T1000 (cell line): ENCODE data around the gene MLIP.

Experiments used
- DNase-seq: peaks from one replicate; lab custom pipeline; 2025; ENCODE audit warnings: mixed read lengths; lab: John Stamatoyannopoulos, UW

Gene MLIP

DNA sequence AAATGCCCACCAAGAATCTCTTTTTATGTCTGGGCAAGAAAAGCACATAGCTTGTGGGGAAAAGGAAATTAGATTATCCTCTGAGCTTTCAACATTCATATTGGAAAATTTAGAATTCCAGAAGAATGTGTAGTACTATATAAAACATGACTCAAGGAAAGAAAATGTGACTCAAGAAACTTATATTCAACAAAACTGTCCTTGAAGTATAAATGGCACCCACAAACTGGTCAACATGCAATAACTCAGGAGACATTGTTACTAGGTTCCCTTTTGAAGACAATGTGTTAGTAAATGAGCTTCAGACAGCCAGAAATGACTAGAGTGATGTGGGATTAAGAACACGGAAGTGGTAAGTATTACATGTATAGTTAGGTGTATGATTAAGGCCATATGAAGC, 170.9 kb downstream of the MLIP start:
- no peak for DNase-seq

DNA sequence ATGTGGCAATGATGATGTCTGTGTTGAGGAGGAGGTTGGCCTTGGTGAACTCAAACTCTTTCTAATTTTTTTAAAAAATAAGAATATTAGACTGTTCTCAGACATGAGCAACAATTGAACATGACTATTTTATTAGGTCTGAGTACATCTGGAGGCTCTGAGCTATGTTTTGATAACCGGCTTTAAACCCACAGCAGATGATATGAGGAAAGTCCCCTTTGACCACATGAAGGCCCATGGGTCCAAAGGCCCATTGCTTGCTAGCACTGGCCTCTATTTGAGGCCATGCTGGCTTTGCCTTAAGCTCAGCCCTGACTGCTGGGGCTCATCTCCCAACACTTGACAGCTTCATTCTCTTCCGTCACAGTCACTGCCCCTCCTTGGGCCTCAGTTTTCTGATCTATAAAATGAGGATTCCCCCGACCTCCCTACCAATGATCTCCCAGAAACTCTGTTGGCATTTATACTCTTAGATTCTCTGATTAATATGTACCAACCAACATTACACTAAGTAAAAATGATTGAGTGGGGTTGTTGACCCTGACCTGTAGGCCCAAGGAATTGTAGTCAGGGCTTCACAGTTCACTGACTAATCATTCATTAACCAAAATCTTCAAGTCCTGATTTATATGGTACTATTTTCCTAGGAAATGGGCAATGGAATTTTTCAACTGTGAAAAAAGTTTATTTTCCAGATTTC, 173.1 kb downstream of the MLIP start:
- DNase-seq, result no peak

DNA sequence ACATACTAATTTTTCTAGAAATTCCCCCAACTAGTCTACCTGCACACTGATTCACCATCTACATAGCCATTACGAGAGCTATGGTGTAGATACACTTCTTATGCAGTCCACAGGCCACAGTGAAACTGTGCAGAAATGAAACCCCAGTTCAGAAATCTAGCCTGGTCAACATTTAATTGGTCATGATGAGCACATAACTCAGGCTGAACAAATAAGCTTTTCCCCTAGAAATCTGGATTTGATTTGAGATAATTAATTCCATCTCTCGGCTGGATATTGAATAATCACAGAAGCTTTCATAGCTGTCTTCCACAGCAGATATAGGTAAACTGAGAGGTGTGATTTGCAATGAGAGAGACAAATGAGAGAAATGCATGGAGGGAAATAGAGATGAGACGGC, 174.4 kb downstream of the MLIP start:
- no peak for DNase-seq

DNA sequence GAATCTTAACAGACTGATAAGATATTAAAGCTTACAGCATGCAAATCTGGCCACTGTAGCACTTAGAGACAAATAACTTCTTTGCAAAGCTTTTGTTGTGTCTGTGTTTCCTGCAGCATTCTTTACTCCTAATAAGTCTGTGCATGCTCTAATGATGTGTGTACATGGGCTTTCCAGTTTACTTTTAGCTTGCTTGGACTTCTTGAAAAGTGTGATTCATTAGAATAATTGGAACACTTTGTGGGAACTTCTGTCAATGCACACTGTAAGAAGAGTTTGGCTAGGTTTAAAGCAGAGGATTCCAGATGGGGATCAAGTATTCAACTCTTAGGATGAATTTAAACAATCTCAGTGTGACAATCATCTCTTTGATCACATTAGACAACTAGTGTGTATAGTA, 174.9 kb downstream of the MLIP start:
- no peak for DNase-seq

- DNase-seq, result no peak
Measured at GRCh38 chr6:54288474-54288873, 177.2 kb downstream of the MLIP start.

GRCh38 chr6:54289426-54289825, 178.2 kb downstream of the MLIP start:
- DNase-seq, result no peak

DNA sequence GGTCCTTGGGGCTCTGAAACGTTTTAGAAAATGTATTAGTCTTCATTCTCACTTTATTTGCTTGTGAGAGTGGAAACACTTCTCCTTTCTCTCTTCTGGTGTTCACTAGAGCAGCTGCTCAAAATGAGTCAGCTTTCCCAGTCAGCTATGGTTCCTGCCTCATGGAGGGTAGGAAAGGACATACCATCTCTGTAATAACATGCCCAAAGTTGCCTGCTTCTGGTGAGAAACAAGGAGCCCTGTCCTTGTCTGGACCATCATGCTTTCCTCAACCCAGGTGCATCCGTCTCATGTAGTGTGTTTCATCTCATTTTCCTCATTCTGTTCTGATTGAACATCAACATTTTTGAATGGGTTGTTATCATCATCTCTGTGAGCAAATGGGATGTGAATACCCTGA, 179.9 kb downstream of the MLIP start:
- DNase-seq, result no peak

DNA sequence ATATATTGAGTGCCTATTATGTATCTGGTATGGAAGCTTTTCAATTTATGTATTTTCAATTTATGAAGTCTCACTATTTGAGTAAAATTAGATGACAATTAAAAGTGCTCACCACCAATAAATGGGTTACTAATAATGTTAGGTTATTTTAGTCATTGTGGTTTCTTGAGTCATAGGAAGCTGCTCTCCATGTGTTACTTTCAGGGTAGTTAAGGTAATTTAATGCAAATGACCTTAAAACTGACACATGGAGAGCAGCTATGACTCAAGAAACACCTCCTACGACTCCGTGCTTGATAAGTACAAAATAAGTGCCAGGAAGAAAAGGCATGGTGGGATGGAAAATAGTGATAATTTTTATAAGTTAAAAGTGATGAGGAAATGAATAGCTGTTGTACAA, 180.5 kb downstream of the MLIP start:
- DNase-seq, result no peak

GRCh38 chr6:54294965-54295532, 183.8 kb downstream of the MLIP start:
- no peak for DNase-seq

DNA sequence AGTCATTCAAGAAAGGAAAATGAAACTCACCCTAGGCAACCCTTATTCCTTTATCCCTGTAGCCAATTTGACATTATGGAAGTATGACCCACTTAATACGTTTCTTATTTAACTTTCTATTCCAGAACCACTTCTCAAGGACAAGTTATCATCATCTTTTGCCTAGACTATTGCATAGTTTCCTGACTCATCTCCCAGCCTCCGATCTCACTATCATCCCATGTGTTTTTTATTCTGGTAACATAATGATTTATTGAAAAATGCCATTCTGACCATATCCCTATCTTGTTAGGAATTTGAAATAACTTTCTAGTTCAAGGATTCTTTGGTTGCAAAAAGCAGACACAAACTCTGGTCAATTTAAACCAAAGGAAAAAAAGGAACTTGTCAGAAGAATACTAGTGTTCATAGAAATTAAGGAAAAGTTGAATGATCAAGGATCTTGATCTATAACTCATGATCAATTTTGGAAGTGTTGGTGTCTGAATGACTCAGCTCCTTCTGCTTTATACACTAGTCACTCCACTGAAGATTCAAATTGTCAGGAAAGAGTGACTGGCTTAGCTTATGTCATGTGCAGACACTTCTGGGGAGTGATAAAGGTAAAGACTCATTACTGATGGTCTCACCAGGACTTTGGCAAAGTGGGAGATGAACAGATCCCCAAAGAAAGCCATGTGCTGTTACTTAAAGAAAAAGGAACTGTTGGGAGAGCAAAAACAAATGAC, 188.5 kb downstream of the MLIP start:
- no peak for DNase-seq

- no peak for DNase-seq
Measured at GRCh38 chr6:54301770-54302169, 190.5 kb downstream of the MLIP start.

GRCh38 chr6:54307439-54307910, 196.2 kb downstream of the MLIP start:
- DNase-seq, result no peak

GRCh38 chr6:54308289-54308985, 197.2 kb downstream of the MLIP start, which contains the start of gene TINAG:
TINAG (plus strand) TSS chr6:54308441; CDS start chr6:54308551, 110 bp downstream.
- DNase-seq, result no peak

- DNase-seq, result no peak
Measured at GRCh38 chr6:54308986-54309315, 197.7 kb downstream of the MLIP start.

DNA sequence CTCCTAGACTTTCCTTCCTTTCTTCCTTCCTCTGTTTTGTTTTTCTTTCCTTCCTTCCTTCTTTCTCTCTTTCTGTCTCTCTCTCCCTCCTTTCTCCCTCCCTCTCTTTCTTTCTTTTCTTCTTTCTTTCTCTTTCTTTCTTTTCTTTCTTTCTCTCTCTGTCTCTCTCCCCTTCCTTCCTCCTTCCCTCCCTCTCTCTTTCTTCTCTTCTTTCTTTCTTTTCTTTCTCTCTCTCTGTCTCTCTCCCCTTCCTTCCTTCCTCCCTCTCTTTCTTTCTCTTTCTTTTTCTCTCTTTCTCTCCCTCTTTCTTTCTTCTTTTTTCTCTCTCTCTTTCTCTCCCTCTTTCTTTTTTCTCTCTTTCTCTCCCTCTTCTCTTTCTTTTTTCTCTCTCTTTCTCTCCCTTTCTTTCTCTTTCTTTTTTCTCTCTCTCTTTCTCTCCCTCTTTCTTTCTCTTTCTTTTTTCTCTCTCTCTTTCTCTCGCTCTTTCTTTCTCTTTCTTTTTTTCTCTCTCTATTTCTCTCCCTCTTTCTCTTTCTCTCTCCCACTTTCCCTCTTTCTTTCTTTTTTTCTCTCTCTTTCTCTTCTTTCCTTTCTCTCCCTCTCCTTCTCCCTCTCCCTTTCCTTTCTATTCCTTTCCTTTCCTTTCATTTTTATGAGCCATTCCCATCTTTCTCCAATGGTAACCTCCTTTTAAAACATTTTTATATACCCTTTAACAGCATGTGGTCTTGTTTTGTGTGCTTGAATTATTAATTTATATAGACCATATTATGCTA, 199.3 kb downstream of the MLIP start:
- no peak for DNase-seq

DNA sequence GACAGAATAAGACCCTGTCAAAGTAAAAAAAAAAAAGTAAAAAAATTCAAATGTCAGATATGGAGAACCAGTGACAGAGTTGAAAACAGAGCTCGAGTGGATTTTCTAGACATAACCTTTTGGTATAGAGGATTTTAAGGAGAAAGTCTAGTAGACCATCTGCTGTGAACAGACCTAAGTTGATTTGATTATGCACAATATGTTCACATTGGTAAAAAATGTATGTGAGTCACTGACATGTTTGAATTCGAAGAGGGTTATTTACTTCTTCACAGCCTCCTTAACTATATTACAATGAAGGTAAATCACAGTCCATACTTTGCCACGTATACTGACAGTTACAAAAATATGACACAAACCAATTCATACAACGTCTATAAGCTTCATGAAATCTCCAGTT, 204.4 kb downstream of the MLIP start:
- no peak for DNase-seq
